ENCODE measurements around the gene PIM2. TPM values are rescaled to one million over a fixed set of nuclear protein-coding genes. Genes with fewer than 3 reads are reported as not detected.
A peak's percentile ranks its signal among the peaks of the same experiment; 100 is the strongest.

The PIM2 gene
- total RNA-seq, 4 donors from 2014 or later = 4.7 to 7.4 (median 7.0) TPM

- no CpG with 5 or more reads among the region's 61 CpGs for WGBS, 2 donors (ENCODE audit: low coverage in 1 of 2)
- H3K27me3 ChIP-seq = no peaks in the 10 kb centered on the region
- H3K27ac ChIP-seq = peak overlapping the region; percentile 86 to 93 (median 92)
- H3K36me3 ChIP-seq = peaks cover 0 to 5% of the 10 kb centered on the region in 2 donors
- peak overlapping the region; percentile 73 to 99 for H3K4me3 ChIP-seq
- ATAC-seq = no peak
- H3K9me3 ChIP-seq = no peaks in the 10 kb centered on the region
- TF ChIP-seq CTCF (IDR thresholded peaks at IDR 0.05) (no peak), EP300 (IDR thresholded peaks at IDR 0.05) (no peak), POLR2AphosphoS5 (IDR thresholded peaks at IDR 0.05) (no peak), POLR2A (IDR thresholded peaks at IDR 0.05) (no peak)
- H3K4me1 ChIP-seq = peaks cover 5 to 58% (median 10%) of the 10 kb centered on the region in 3 donors
Observed at GRCh38 chrX:48956728-48957414, 38.0 kb upstream of the PIM2 start.

GRCh38 chrX:48948589-48948988 is 29.8 kb upstream of the PIM2 start:
- H3K4me1 ChIP-seq = peaks cover under 1 to 29% (median 5%) of the 10 kb centered on the region in 3 donors
- no CpG with 5 or more reads among the region's 1 CpG for WGBS, 2 donors (ENCODE audit: low coverage in 1 of 2)
- H3K36me3 ChIP-seq = peaks cover 0 to 12% of the 10 kb centered on the region in 2 donors
- TF ChIP-seq EP300 (IDR thresholded peaks at IDR 0.05) (no peak), POLR2AphosphoS5 (IDR thresholded peaks at IDR 0.05) (no peak), POLR2A (IDR thresholded peaks at IDR 0.05) (no peak), CTCF (IDR thresholded peaks at IDR 0.05) (no peak)
- H3K27me3 ChIP-seq = no peaks in the 10 kb centered on the region
- H3K9me3 ChIP-seq = no peaks in the 10 kb centered on the region
- no peak for ATAC-seq
- no peak overlapping the region for H3K27ac ChIP-seq
- no peak overlapping the region for H3K4me3 ChIP-seq

GRCh38 chrX:48945517-48946348 is 26.9 kb upstream of the PIM2 start:
- WGBS, 2 donors (ENCODE audit: low coverage in 1 of 2) = 37 to 42% methylated on average over 3 to 5 of the region's 8 CpGs
- peak; percentile 37 for ATAC-seq
- no peak for TF ChIP-seq EP300 (IDR thresholded peaks at IDR 0.05)
- TF ChIP-seq CTCF (IDR thresholded peaks at IDR 0.05) = peak in 3 of 4 experiments; percentile 32 to 70 (median 38)
- H3K36me3 ChIP-seq = peaks cover 0 to 23% of the 10 kb centered on the region in 2 donors
- H3K4me1 ChIP-seq = peaks cover 0 to 18% (median 0%) of the 10 kb centered on the region in 3 donors
- no peaks in the 10 kb centered on the region for H3K9me3 ChIP-seq
- H3K4me3 ChIP-seq = no peak overlapping the region
- no peaks in the 10 kb centered on the region for H3K27me3 ChIP-seq
- no peak overlapping the region for H3K27ac ChIP-seq

- Histone ChIP-seq H3K27me3 (no peaks in the 10 kb centered on the region), H3K36me3 (peaks cover 0 to 29% of the 10 kb centered on the region in 2 donors), H3K4me1 (peaks cover 0 to 36% (median 0%) of the 10 kb centered on the region in 3 donors), H3K27ac (no peak overlapping the region), H3K4me3 (no peak overlapping the region), H3K9me3 (no peaks in the 10 kb centered on the region)
- ATAC-seq = no peak
- no peak for TF ChIP-seq EP300 (IDR thresholded peaks at IDR 0.05)
- TF ChIP-seq CTCF (IDR thresholded peaks at IDR 0.05) = no peak
- no peak for TF ChIP-seq POLR2AphosphoS5 (IDR thresholded peaks at IDR 0.05)
- no peak for TF ChIP-seq POLR2A (IDR thresholded peaks at IDR 0.05)
- 60% methylated on average over 2 of the region's 2 CpGs; no CpG with 5 or more reads in 1 of the 2 donors for WGBS, 2 donors (ENCODE audit: low coverage in 1 of 2)
Observed at GRCh38 chrX:48942895-48943294, 24.1 kb upstream of the PIM2 start.

Data from gastroesophageal sphincter (tissue), 4 donors.